BE2C (cell line): ENCODE data around the gene DSC3.

Experiments
- DNase-seq: peaks from one replicate; pipeline ENCODE4 v3.0.0-alpha.2; 2020
- H3K27me3 ChIP-seq: fragments of 250-450 bp; sonication (Bioruptor Pico); 2 replicates; pipeline ENCODE4 v1.5.1; 2020; ENCODE audit warnings: mild to moderate bottlenecking
- H3K36me3 ChIP-seq: fragments of 250-450 bp; sonication (Bioruptor Pico); 2 replicates; pipeline ENCODE4 v1.5.1; 2020; ENCODE audit warnings: mild to moderate bottlenecking
- H3K4me1 ChIP-seq: fragments of 250-450 bp; sonication (Bioruptor Pico); 2 replicates; pipeline ENCODE4 v1.5.1; 2020
- H3K4me3 ChIP-seq: 2 replicates; pipeline ENCODE4 v1.5.1; 2011; ENCODE audit warnings: low read depth, low read length
- H3K9me3 ChIP-seq: fragments of 250-450 bp; sonication (Bioruptor Pico); 2 replicates; pipeline ENCODE4 v1.5.1; 2020
- CTCF ChIP-seq: IDR thresholded peaks from 2 replicates; pipeline ENCODE4 v1.5.1; 2012; ENCODE audit warnings: mild to moderate bottlenecking, low read depth, low read length

DSC3 gene

GRCh38 chr18:30957066-30957465 lies 85.5 kb downstream of the DSC3 start:
- Histone ChIP-seq H3K36me3 (no peaks in the 10 kb centered on the region), H3K9me3 (no peaks in the 10 kb centered on the region), H3K4me3 (no peak overlapping the region), H3K27me3 (no peaks in the 10 kb centered on the region), H3K4me1 (no peaks in the 10 kb centered on the region)
- no peak for DNase-seq
- no peak for TF ChIP-seq CTCF

GRCh38 chr18:30954262-30954661 lies 88.3 kb downstream of the DSC3 start:
- TF ChIP-seq CTCF = no peak
- no peaks in the 10 kb centered on the region for H3K27me3 ChIP-seq
- H3K36me3 ChIP-seq = no peaks in the 10 kb centered on the region
- no peak overlapping the region for H3K4me3 ChIP-seq
- no peak for DNase-seq
- no peaks in the 10 kb centered on the region for H3K4me1 ChIP-seq
- H3K9me3 ChIP-seq = no peaks in the 10 kb centered on the region

- no peak for TF ChIP-seq CTCF
- H3K27me3 ChIP-seq = no peaks in the 10 kb centered on the region
- H3K4me1 ChIP-seq = no peaks in the 10 kb centered on the region
- H3K36me3 ChIP-seq = no peaks in the 10 kb centered on the region
- no peak overlapping the region for H3K4me3 ChIP-seq
- H3K9me3 ChIP-seq = no peaks in the 10 kb centered on the region
- no peak for DNase-seq
Measured at GRCh38 chr18:30945761-30946160, 96.8 kb downstream of the DSC3 start.

GRCh38 chr18:30944773-30945417 lies 97.6 kb downstream of the DSC3 start:
- TF ChIP-seq CTCF = no peak
- DNase-seq = no peak
- Histone ChIP-seq H3K27me3 (no peaks in the 10 kb centered on the region), H3K36me3 (no peaks in the 10 kb centered on the region), H3K4me3 (no peak overlapping the region), H3K4me1 (no peaks in the 10 kb centered on the region), H3K9me3 (no peaks in the 10 kb centered on the region)

- Histone ChIP-seq H3K9me3 (no peaks in the 10 kb centered on the region), H3K36me3 (no peaks in the 10 kb centered on the region), H3K4me3 (no peak overlapping the region), H3K4me1 (no peaks in the 10 kb centered on the region), H3K27me3 (no peaks in the 10 kb centered on the region)
- DNase-seq = no peak
- TF ChIP-seq CTCF = no peak
Measured at GRCh38 chr18:30940952-30941539, 101.5 kb downstream of the DSC3 start.
